GM12878 (cell line): Measurements from ENCODE around the gene PPP1R1B. TPM values are rescaled to one million over a fixed set of nuclear protein-coding genes. Genes with fewer than 3 reads are reported as not detected.

Source experiments
- ATAC-seq: fragments of 200-7000 bp; cut with Tn5 transposase; 3 replicates; pipeline ENCODE4 v1.9.1; 2020; ENCODE audit warnings: mild to moderate bottlenecking, moderate library complexity
- BruUV-seq: library from RNA; stranded (reverse); fragments of 400-500 nt; replicated peaks from 2 replicates; lab custom pipeline; 2021; lab: Mats Ljungman, UMichigan
- CTCF ChIA-PET: fragments of 300-600 bp; sonication (Branson Sonifier 250); formaldehyde crosslinking; extraction: SDS; loops from one replicate; lab custom pipeline; 2021; ENCODE audit warnings: inconsistent platforms; lab: Yijun Ruan, JAX
- POLR2A ChIA-PET: fragments of 350-600 bp; formaldehyde crosslinking; extraction: SDS; loops from one replicate; lab custom pipeline; 2021; ENCODE audit warnings: inconsistent platforms; lab: Charles Lee
- RAD21 ChIA-PET: fragments of 300-600 bp; sonication (Branson Sonifier 250); formaldehyde crosslinking; loops from one replicate; lab custom pipeline; 2023; ENCODE audit warnings: antibody characterized with exemption; ENCODE audit not compliant: unreplicated experiment; lab: Charles Lee
- SMC1A ChIA-PET: fragments of 300-600 bp; sonication (Branson Sonifier 250); formaldehyde crosslinking; loops from one replicate; lab custom pipeline; 2023; ENCODE audit not compliant: unreplicated experiment, uncharacterized antibody; lab: Charles Lee
- DNase-seq: peaks from one replicate; pipeline ENCODE4 v3.0.0-alpha.2; 2011; ENCODE audit warnings: low read depth, low spot score
- FAIRE-seq: peaks from 3 replicates; lab custom pipeline; 2011; peaks lifted over from hg19 to GRCh38; lab: Jason Lieb, UNC
- H2AFZ ChIP-seq: 2 replicates; pipeline ENCODE4 v1.6.0; 2011; ENCODE audit warnings: low read depth, low read length, control low read depth; ENCODE audit not compliant: control insufficient read depth
- H3K27ac ChIP-seq: 2 replicates; pipeline ENCODE4 v1.5.1; 2011; ENCODE audit warnings: control low read depth; ENCODE audit not compliant: control insufficient read depth, insufficient read depth
- H3K27me3 ChIP-seq, 2 experiments: replicated peaks in 1 of 2; 2 replicates each; pipeline versions ENCODE4 v1.6.0 to v1.6.1; 2011; ENCODE audit warnings: low read length in 1 of 2; ENCODE audit not compliant: control insufficient read depth in 2 of 2, insufficient read depth in 2 of 2
- H3K36me3 ChIP-seq, 2 experiments: 2 replicates each; pipeline ENCODE4 v1.5.1; 2011; ENCODE audit warnings: low read length in 1 of 2; ENCODE audit not compliant: control insufficient read depth in 2 of 2, insufficient read depth in 2 of 2
- H3K4me1 ChIP-seq: 2 replicates; pipeline ENCODE4 v1.6.1; 2011; ENCODE audit warnings: mild to moderate bottlenecking, low read length, moderate library complexity, mixed read lengths; ENCODE audit not compliant: control insufficient read depth, insufficient read depth
- H3K4me2 ChIP-seq: 2 replicates; pipeline ENCODE4 v1.6.0; 2011; ENCODE audit warnings: control low read depth; ENCODE audit not compliant: control insufficient read depth, insufficient read depth
- H3K4me3 ChIP-seq: fragments of 200-600 bp; sonication (generic); 2 replicates; pipeline ENCODE4 v1.5.1; 2016
- H3K79me2 ChIP-seq: 2 replicates; pipeline ENCODE4 v1.6.0; 2011; ENCODE audit warnings: low read length; ENCODE audit not compliant: control insufficient read depth, insufficient read depth
- H3K9ac ChIP-seq: 2 replicates; pipeline ENCODE4 v1.8.0; 2011; ENCODE audit warnings: low read length, control low read depth, mixed read lengths; ENCODE audit not compliant: control insufficient read depth, insufficient read depth
- H3K9me3 ChIP-seq: replicated peaks from 3 replicates; pipeline ENCODE4 v1.5.1; 2011; ENCODE audit warnings: mild to moderate bottlenecking, low read length; ENCODE audit not compliant: control insufficient read depth, insufficient read depth
- H4K20me1 ChIP-seq: 2 replicates; pipeline ENCODE4 v1.6.0; 2011; ENCODE audit not compliant: control insufficient read depth, insufficient read depth
- BCL11A ChIP-seq: IDR thresholded peaks from 2 replicates; pipeline ENCODE4 v1.6.1; 2011; ENCODE audit warnings: low read depth, low read length
- CHD4 ChIP-seq: fragments of 200-600 bp; sonication (generic); IDR thresholded peaks from 2 replicates; pipeline ENCODE4 v1.6.1; 2016; ENCODE audit warnings: mild to moderate bottlenecking
- IRF4 ChIP-seq: IDR thresholded peaks from 2 replicates; pipeline ENCODE4 v1.6.1; 2011; ENCODE audit warnings: low read depth, low read length
- NFYA ChIP-seq: IDR thresholded peaks from 2 replicates; pipeline ENCODE4 v1.6.1; 2011; ENCODE audit warnings: low read depth, mild to moderate bottlenecking, low read length, improper control_type of control experiment, borderline replicate concordance
- POLR2A ChIP-seq: IDR thresholded peaks from 2 replicates; pipeline ENCODE4 v1.6.1; 2011; ENCODE audit warnings: low read depth, mild to moderate bottlenecking, low read length
- POLR2AphosphoS2 ChIP-seq: IDR thresholded peaks from 2 replicates; pipeline ENCODE4 v1.6.1; 2011; ENCODE audit warnings: low read depth, mild to moderate bottlenecking, low read length, improper control_type of control experiment, moderate library complexity
- ZBED1 ChIP-seq: IDR thresholded peaks from 2 replicates; pipeline ENCODE4 v1.6.1; 2016; ENCODE audit warnings: borderline replicate concordance
- whole genome bisulfite sequencing: methylation state at CpG from one replicate; pipeline ENCODE4 v1.1.6; 2016; ENCODE audit warnings: low lambda C conversion rate; ENCODE audit not compliant: insufficient replicate concordance, insufficient coverage; ENCODE audit errors: missing lambda C conversion rate; 5-methylcytosine and 5-hydroxymethylcytosine counted together
- in situ Hi-C: fragments of 300-500 bp; cut with MboI; formaldehyde crosslinking; loops from 9 replicates; pipeline ENCODE4 v1.14.3; 2018; ENCODE audit warnings: mixed read lengths
- intact Hi-C: fragments of 100-400 bp; cut with micrococcal nuclease; formaldehyde crosslinking; loops from one replicate; pipeline ENCODE4 v1.14.2; 2022; ENCODE audit not compliant: unreplicated experiment
- polyA plus RNA-seq, 11 experiments: library from polyadenylated mRNA; depleted of rRNA in 4 of 11; unstranded in 6 of 11; stranded (reverse) in 5 of 11; fragments of >200 nt; fragmentation: Nextera tagmentation in 4 of 11; fragmentation: Illumina TruSeq in 1 of 11; extraction: Ambion mirVana in 4 of 11; extraction: Trizol in 1 of 11; gene quantifications; 1 replicate in 1 of 11; 2 replicates in 10 of 11; pipeline versions ENCODE4 v1.2.1 to v1.2.3, GENCODE V29; 2011 to 2016; ENCODE audit warnings: inconsistent platforms in 2 of 11, missing spikeins in 2 of 11, low read depth in 1 of 11
- total RNA-seq, 4 experiments: library from RNA; depleted of rRNA in 3 of 4; stranded (reverse); fragments of >200 nt in 3 of 4; fragmentation: Illumina TruSeq in 1 of 4; extraction: Trizol in 1 of 4; gene quantifications; 2 replicates each; pipeline versions ENCODE4 v1.2.1 to v1.2.3, GENCODE V29; 2013 to 2021
- TF ChIP-seq, protein P1 (sequence below): fragments of 450-650 bp; formaldehyde crosslinking; IDR thresholded peaks from 2 replicates; pipeline ENCODE4 v1.4.0; 2020; ENCODE audit warnings: mild to moderate bottlenecking, moderate library complexity
- TF ChIP-seq, protein P2 (sequence below): fragments of 450-650 bp; IDR thresholded peaks from 2 replicates; pipeline ENCODE4 v1.6.1; 2017; ENCODE audit warnings: low read depth, mild to moderate bottlenecking, moderate library complexity

The PPP1R1B gene
- total and polyA plus RNA-seq, 10 of the 15 experiments (the other 5 are each of a cell fraction or from before 2014, with no cell fraction given) = 0.08 TPM; not detected in 9

DNA sequence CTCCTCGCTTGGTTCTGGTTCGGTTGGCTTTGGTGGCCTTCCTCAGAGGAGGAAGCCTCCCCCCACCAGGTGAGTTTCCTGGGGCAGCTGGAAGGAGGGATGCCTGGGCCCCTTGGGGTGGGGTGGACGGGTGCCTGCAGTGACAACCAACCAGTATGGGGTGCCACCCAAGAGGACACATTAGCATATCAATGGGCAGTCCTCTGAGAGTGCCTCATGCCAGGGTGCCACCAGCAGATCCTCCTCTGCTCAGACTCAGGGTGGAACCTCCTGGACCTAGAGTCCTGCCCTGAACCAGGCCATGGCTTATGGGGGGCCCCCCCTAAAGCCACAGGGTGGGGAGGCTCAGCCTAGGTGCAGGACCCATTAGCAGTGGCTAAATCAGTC is 2.7 kb downstream of the PPP1R1B start:
- Histone ChIP-seq H3K4me1 (no peaks in the 10 kb centered on the region), H3K9ac (no peak overlapping the region), H3K36me3 (no peaks in the 10 kb centered on the region), H2AFZ (no peak overlapping the region), H3K79me2 (no peaks in the 10 kb centered on the region), H3K4me3 (no peak overlapping the region), H3K27ac (no peak overlapping the region), H3K4me2 (no peak overlapping the region), H3K27me3 (peaks cover 7 to 8% of the 10 kb centered on the region in 2 experiments), H3K9me3 (no peaks in the 10 kb centered on the region), H4K20me1 (no peaks in the 10 kb centered on the region)
- FAIRE-seq (no peak), DNase-seq (no peak), ATAC-seq (no peak)
- WGBS = 20% methylated on average over 3 of the region's 3 CpGs
- in situ Hi-C loops = no loop called here
- intact Hi-C loops = no loop called here
- ChIA-PET RAD21 (no interaction called here), CTCF (interaction anchor here (1.0 to 15.5 kb wide), 4 partner anchors 8 to 346 kb away, joined by 4 to 225 read pairs (median 5); no protein-coding TSS in a partner anchor), SMC1A (no interaction called here), POLR2A (no interaction called here)
- no peak for TF ChIP-seq BCL11A
- TF ChIP-seq IRF4 = no peak
- TF ChIP-seq ZBED1 = no peak
- no peak for TF ChIP-seq NFYA
- no peak for TF ChIP-seq POLR2AphosphoS2
- no peak for TF ChIP-seq CHD4
- TF ChIP-seq, protein P1, sequence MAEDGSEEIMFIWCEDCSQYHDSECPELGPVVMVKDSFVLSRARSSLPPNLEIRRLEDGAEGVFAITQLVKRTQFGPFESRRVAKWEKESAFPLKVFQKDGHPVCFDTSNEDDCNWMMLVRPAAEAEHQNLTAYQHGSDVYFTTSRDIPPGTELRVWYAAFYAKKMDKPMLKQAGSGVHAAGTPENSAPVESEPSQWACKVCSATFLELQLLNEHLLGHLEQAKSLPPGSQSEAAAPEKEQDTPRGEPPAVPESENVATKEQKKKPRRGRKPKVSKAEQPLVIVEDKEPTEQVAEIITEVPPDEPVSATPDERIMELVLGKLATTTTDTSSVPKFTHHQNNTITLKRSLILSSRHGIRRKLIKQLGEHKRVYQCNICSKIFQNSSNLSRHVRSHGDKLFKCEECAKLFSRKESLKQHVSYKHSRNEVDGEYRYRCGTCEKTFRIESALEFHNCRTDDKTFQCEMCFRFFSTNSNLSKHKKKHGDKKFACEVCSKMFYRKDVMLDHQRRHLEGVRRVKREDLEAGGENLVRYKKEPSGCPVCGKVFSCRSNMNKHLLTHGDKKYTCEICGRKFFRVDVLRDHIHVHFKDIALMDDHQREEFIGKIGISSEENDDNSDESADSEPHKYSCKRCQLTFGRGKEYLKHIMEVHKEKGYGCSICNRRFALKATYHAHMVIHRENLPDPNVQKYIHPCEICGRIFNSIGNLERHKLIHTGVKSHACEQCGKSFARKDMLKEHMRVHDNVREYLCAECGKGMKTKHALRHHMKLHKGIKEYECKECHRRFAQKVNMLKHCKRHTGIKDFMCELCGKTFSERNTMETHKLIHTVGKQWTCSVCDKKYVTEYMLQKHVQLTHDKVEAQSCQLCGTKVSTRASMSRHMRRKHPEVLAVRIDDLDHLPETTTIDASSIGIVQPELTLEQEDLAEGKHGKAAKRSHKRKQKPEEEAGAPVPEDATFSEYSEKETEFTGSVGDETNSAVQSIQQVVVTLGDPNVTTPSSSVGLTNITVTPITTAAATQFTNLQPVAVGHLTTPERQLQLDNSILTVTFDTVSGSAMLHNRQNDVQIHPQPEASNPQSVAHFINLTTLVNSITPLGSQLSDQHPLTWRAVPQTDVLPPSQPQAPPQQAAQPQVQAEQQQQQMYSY (CRISPR knock-in tag) = no peak
- no peak for TF ChIP-seq POLR2A
- TF ChIP-seq, protein P2, sequence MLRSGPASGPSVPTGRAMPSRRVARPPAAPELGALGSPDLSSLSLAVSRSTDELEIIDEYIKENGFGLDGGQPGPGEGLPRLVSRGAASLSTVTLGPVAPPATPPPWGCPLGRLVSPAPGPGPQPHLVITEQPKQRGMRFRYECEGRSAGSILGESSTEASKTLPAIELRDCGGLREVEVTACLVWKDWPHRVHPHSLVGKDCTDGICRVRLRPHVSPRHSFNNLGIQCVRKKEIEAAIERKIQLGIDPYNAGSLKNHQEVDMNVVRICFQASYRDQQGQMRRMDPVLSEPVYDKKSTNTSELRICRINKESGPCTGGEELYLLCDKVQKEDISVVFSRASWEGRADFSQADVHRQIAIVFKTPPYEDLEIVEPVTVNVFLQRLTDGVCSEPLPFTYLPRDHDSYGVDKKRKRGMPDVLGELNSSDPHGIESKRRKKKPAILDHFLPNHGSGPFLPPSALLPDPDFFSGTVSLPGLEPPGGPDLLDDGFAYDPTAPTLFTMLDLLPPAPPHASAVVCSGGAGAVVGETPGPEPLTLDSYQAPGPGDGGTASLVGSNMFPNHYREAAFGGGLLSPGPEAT = no peak
- no TSS peak for BruUV-seq
